HCT116 (cell line): ENCODE measurements around the gene ZRANB1.

Source experiments
- EZH2 ChIP-seq: fragments of 200-600 bp; sonication (generic); IDR thresholded peaks from 2 replicates; pipeline ENCODE4 v1.6.1; 2017; ENCODE audit warnings: antibody characterized with exemption, mixed run types
- POLR2AphosphoS5 ChIP-seq: IDR thresholded peaks from 2 replicates; pipeline ENCODE4 v1.6.1; 2011; ENCODE audit warnings: mild to moderate bottlenecking, low read depth, low read length, moderate library complexity
- RAD21 ChIP-seq: IDR thresholded peaks from 2 replicates; pipeline ENCODE4 v1.6.1; 2012; ENCODE audit warnings: low read depth, mild to moderate bottlenecking
- SIN3A ChIP-seq: IDR thresholded peaks from 2 replicates; pipeline ENCODE4 v1.6.1; 2012; ENCODE audit warnings: low read depth
- YY1 ChIP-seq: IDR thresholded peaks from 2 replicates; pipeline ENCODE4 v1.6.1; 2011; ENCODE audit warnings: low read length, low read depth, moderate library complexity, mild to moderate bottlenecking; ENCODE audit not compliant: insufficient replicate concordance; ENCODE audit errors: extremely low read depth
- TF ChIP-seq, protein P1 (sequence below), 3 experiments: fragments of 200-600 bp in 1 of 3; sonication (generic) in 1 of 3; IDR thresholded peaks in 2 of 3; conservative IDR thresholded peaks in 1 of 3; 2 replicates each; pipeline ENCODE4 v1.5.1; 2012 to 2017; ENCODE audit warnings: low read depth in 2 of 3, low read length in 2 of 3, antibody characterized with exemption in 1 of 3, borderline replicate concordance in 1 of 3, control low read depth in 1 of 3, mild to moderate bottlenecking in 1 of 3, mixed read lengths in 1 of 3, mixed run types in 1 of 3, moderate library complexity in 1 of 3; ENCODE audit not compliant: insufficient read depth in 1 of 3

DNA sequence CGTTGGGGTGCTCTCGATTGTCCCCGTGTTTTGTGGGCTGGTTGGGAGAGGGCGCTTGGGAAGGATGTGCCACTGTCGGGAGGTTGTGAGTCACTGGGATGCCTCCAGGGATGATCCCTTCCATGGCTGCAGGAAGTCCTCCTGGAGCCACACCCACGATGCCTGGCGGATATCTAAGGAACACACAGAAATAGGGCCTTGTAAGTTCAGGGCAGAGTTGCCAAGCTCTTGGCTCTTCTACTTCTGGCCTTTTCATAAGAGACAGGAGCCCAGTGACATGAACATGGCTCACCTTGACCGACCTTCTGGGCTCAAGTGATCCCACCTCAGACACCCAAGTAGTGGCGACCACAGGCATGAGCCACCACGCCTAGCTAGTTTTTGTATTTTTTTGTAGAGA is 47.6 kb downstream of the ZRANB1 start:
- TF ChIP-seq, protein P1, sequence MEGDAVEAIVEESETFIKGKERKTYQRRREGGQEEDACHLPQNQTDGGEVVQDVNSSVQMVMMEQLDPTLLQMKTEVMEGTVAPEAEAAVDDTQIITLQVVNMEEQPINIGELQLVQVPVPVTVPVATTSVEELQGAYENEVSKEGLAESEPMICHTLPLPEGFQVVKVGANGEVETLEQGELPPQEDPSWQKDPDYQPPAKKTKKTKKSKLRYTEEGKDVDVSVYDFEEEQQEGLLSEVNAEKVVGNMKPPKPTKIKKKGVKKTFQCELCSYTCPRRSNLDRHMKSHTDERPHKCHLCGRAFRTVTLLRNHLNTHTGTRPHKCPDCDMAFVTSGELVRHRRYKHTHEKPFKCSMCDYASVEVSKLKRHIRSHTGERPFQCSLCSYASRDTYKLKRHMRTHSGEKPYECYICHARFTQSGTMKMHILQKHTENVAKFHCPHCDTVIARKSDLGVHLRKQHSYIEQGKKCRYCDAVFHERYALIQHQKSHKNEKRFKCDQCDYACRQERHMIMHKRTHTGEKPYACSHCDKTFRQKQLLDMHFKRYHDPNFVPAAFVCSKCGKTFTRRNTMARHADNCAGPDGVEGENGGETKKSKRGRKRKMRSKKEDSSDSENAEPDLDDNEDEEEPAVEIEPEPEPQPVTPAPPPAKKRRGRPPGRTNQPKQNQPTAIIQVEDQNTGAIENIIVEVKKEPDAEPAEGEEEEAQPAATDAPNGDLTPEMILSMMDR (IDR thresholded peaks at IDR 0.05 in 2 of 3, conservative IDR thresholded peaks at IDR 0.05 in 1 of 3; ENCODE audit: borderline replicate concordance in 1 of 3, insufficient read depth in 1 of 3, low read depth in 2 of 3, low read length in 2 of 3) = no peak
- TF ChIP-seq RAD21 (no peak), EZH2 (no peak), POLR2AphosphoS5 (no peak), YY1 (no peak), SIN3A (no peak)
